Stimulated activated CD8-positive, alpha-beta memory T cell treated with anti-CD3 and anti-CD28 coated beads, Interleukin-7, amount 100 ng/mL, for 24 hours (primary cell): ENCODE results near the gene SLC17A9.

ENCODE experiments used
- DNase-seq: peaks from one replicate; pipeline ENCODE4 v3.0.0-alpha.2; 2020; ENCODE audit warnings: low read depth

SLC17A9 gene

GRCh38 chr20:63017826-63018411 is 65.4 kb downstream of the SLC17A9 start:
- no peak for DNase-seq
